Measurements from ENCODE around the gene CLINT1.

- TF ChIP-seq CTCF (IDR thresholded peaks at IDR 0.05) (no peak), POLR2A (IDR thresholded peaks at IDR 0.05) (no peak)
These were observed 110.9 kb downstream of the CLINT1 start for GRCh38 chr5:157747766-157748700.

Measured in adrenal gland (tissue), 5 donors.